Mesothelial cell of epicardium (in vitro differentiated cells): ENCODE results near the gene RAP1GAP. TPM values are rescaled to one million over a fixed set of nuclear protein-coding genes. Genes with fewer than 3 reads are reported as not detected.

Experiments used
- DNase-seq, 2 experiments: peaks; one replicate each; pipeline ENCODE4 v3.0.0; 2021; ENCODE audit warnings: low spot score in 2 of 2; ENCODE audit not compliant: unreplicated experiment in 2 of 2
- H3K27ac Mint-ChIP-seq: 2 replicates; pipeline ENCODE4 v1.8.0; 2021; ENCODE audit warnings: mixed read lengths
- H3K27me3 Mint-ChIP-seq: 2 replicates; pipeline ENCODE4 v1.8.0; 2021; ENCODE audit warnings: low read depth, mixed read lengths
- H3K36me3 Mint-ChIP-seq: 2 replicates; pipeline ENCODE4 v1.8.0; 2021; ENCODE audit warnings: mixed read lengths
- H3K4me1 Mint-ChIP-seq: 2 replicates; pipeline ENCODE4 v1.8.0; 2021; ENCODE audit warnings: mixed read lengths
- H3K4me3 Mint-ChIP-seq: 2 replicates; pipeline ENCODE4 v1.8.0; 2021; ENCODE audit warnings: mild to moderate bottlenecking, moderate library complexity, mixed read lengths
- H3K9me3 Mint-ChIP-seq: 2 replicates; pipeline ENCODE4 v1.8.0; 2021; ENCODE audit warnings: mixed read lengths
- CTCF ChIP-seq: fragments of 200-600 bp; sonication (generic); IDR thresholded peaks from one replicate; pipeline ENCODE4 v1.5.0; 2021; ENCODE audit warnings: antibody characterized with exemption; ENCODE audit not compliant: unreplicated experiment
- total RNA-seq: library from RNA; stranded (reverse); gene quantifications from 3 replicates; pipeline ENCODE4 v1.2.1, GENCODE V29; 2021

Gene RAP1GAP
- total RNA-seq, 1 donor from 2014 or later: 8.0 TPM

DNA sequence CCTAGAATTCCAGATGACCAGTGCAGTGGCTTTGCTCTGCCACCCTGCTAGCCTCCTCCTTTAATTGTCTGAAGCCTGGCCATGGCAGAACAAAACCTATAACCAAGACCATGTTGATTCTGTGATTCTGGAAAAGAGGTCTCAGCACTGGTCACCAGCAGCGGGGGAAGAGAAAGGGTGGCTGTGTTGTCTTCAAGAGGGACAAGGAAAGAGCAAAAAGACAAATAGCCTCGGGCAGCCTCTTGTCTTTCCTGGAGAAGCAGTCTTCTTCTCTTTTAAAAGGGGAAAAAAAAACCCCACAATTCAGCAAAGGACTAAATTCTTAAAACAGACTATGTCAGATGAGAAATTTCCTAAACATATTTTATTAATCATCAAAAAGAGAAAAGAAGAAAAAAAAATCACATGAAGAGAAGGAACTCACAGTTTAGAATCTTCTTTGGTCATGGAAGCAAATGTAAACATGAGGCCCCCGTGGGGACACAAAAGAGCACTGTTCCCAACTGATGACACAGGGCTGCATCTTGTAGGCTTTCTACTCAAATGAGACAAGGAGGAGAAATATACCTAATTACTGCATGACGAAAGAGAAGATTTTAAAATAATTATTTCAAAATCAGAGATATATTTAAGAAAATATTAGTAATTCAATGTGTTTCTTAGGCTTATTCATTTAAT lies 36.3 kb upstream of the RAP1GAP start:
- Mint-ChIP-seq H3K36me3 (peaks cover 28% of the 10 kb centered on the region), H3K4me3 (no peak overlapping the region), H3K27me3 (no peaks in the 10 kb centered on the region), H3K4me1 (no peaks in the 10 kb centered on the region), H3K27ac (no peak overlapping the region), H3K9me3 (no peaks in the 10 kb centered on the region)
- no peak for DNase-seq
- no peak for TF ChIP-seq CTCF

- no peak overlapping the region for H3K27ac Mint-ChIP-seq
- H3K4me1 Mint-ChIP-seq: no peaks in the 10 kb centered on the region
- no peak overlapping the region for H3K4me3 Mint-ChIP-seq
- peaks cover 31% of the 10 kb centered on the region for H3K36me3 Mint-ChIP-seq
- no peak for TF ChIP-seq CTCF
- no peaks in the 10 kb centered on the region for H3K9me3 Mint-ChIP-seq
- H3K27me3 Mint-ChIP-seq: no peaks in the 10 kb centered on the region
- no peak for DNase-seq
Observed at GRCh38 chr1:21704145-21704544, 35.0 kb upstream of the RAP1GAP start.

GRCh38 chr1:21703318-21703963 lies 34.3 kb upstream of the RAP1GAP start:
- H3K4me3 Mint-ChIP-seq: no peak overlapping the region
- no peak overlapping the region for H3K27ac Mint-ChIP-seq
- peaks cover 34% of the 10 kb centered on the region for H3K36me3 Mint-ChIP-seq
- no peak for DNase-seq
- no peaks in the 10 kb centered on the region for H3K4me1 Mint-ChIP-seq
- peak; percentile 54 for TF ChIP-seq CTCF
- H3K9me3 Mint-ChIP-seq: no peaks in the 10 kb centered on the region
- no peaks in the 10 kb centered on the region for H3K27me3 Mint-ChIP-seq

GRCh38 chr1:21702780-21703179 lies 33.6 kb upstream of the RAP1GAP start:
- Mint-ChIP-seq H3K4me1 (no peaks in the 10 kb centered on the region), H3K4me3 (no peak overlapping the region), H3K36me3 (peaks cover 39% of the 10 kb centered on the region), H3K27me3 (no peaks in the 10 kb centered on the region), H3K9me3 (no peaks in the 10 kb centered on the region), H3K27ac (no peak overlapping the region)
- DNase-seq: no peak
- no peak for TF ChIP-seq CTCF

GRCh38 chr1:21701401-21701800 lies 32.2 kb upstream of the RAP1GAP start:
- Mint-ChIP-seq H3K27ac (no peak overlapping the region), H3K27me3 (no peaks in the 10 kb centered on the region), H3K4me1 (no peaks in the 10 kb centered on the region), H3K4me3 (no peak overlapping the region), H3K9me3 (no peaks in the 10 kb centered on the region), H3K36me3 (peaks cover 37% of the 10 kb centered on the region)
- TF ChIP-seq CTCF: no peak
- no peak for DNase-seq
